ENCODE data around the gene DDX20. TPM values are rescaled to one million over a fixed set of nuclear protein-coding genes. Genes with fewer than 3 reads are reported as not detected.
"Not testable (repeated sequence)": the region's sequence is repeated elsewhere in the genome, so short reads cannot be mapped to it uniquely, and the experiment has no call there.

The DDX20 gene
- total RNA-seq, 1 experiment from 2014 or later: 10.4 TPM

- CTCF ChIA-PET: no interaction called here
- no peak overlapping the region for H3K27ac Mint-ChIP-seq (ENCODE audit: unreplicated experiment)
- no peaks in the 10 kb centered on the region for H3K4me1 ChIP-seq
- H3K4me3 Mint-ChIP-seq (ENCODE audit: unreplicated experiment): no peak overlapping the region
- H3K4me3 ChIP-seq (ENCODE audit: low read depth, low read length): no peak overlapping the region
- DNase-seq: no peak
- intact Hi-C loops (cut with micrococcal nuclease; ENCODE audit: unreplicated experiment): no loop called here
- H3K4me1 Mint-ChIP-seq (ENCODE audit: low read depth, unreplicated experiment): no peaks in the 10 kb centered on the region
- H3K27me3 ChIP-seq (replicated peaks; ENCODE audit: control insufficient read depth, insufficient read depth, low read length): no peaks in the 10 kb centered on the region
- BruUV-seq (replicated peaks): no TSS peak
- H3K36me3 ChIP-seq (ENCODE audit: control insufficient read depth, insufficient read depth, low read length): no peaks in the 10 kb centered on the region
- POLR2A ChIA-PET: no interaction called here
- TF ChIP-seq, protein P1, sequence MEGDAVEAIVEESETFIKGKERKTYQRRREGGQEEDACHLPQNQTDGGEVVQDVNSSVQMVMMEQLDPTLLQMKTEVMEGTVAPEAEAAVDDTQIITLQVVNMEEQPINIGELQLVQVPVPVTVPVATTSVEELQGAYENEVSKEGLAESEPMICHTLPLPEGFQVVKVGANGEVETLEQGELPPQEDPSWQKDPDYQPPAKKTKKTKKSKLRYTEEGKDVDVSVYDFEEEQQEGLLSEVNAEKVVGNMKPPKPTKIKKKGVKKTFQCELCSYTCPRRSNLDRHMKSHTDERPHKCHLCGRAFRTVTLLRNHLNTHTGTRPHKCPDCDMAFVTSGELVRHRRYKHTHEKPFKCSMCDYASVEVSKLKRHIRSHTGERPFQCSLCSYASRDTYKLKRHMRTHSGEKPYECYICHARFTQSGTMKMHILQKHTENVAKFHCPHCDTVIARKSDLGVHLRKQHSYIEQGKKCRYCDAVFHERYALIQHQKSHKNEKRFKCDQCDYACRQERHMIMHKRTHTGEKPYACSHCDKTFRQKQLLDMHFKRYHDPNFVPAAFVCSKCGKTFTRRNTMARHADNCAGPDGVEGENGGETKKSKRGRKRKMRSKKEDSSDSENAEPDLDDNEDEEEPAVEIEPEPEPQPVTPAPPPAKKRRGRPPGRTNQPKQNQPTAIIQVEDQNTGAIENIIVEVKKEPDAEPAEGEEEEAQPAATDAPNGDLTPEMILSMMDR (IDR thresholded peaks at IDR 0.05; ENCODE audit: insufficient read depth in 1 of 2, low read depth in 1 of 2, low read length in 1 of 2, severe bottlenecking in 1 of 2, unreplicated experiment in 1 of 2): no peak
- H3K27me3 Mint-ChIP-seq (ENCODE audit: insufficient read depth, unreplicated experiment): peaks cover 4% of the 10 kb centered on the region
- H3K9me3 Mint-ChIP-seq (ENCODE audit: unreplicated experiment): no peaks in the 10 kb centered on the region
- no peaks in the 10 kb centered on the region for H3K9me3 ChIP-seq
- H3K36me3 Mint-ChIP-seq (ENCODE audit: insufficient read depth, unreplicated experiment): no peaks in the 10 kb centered on the region
These were observed 38.2 kb downstream of the DDX20 start for GRCh38 chr1:111793923-111794322.

- DNase-seq: no peak
- ChIA-PET CTCF (no interaction called here), POLR2A (no interaction called here)
- Mint-ChIP-seq H3K4me1 (ENCODE audit: low read depth, unreplicated experiment) (no peaks in the 10 kb centered on the region), H3K27ac (ENCODE audit: unreplicated experiment) (no peak overlapping the region), H3K27me3 (ENCODE audit: insufficient read depth, unreplicated experiment) (peaks cover 6% of the 10 kb centered on the region), H3K4me3 (ENCODE audit: unreplicated experiment) (no peak overlapping the region), H3K36me3 (ENCODE audit: insufficient read depth, unreplicated experiment) (no peaks in the 10 kb centered on the region), H3K9me3 (ENCODE audit: unreplicated experiment) (peaks cover 9% of the 10 kb centered on the region)
- Histone ChIP-seq H3K9me3 (no peaks in the 10 kb centered on the region), H3K27me3 (replicated peaks; ENCODE audit: control insufficient read depth, insufficient read depth, low read length) (no peaks in the 10 kb centered on the region), H3K4me3 (ENCODE audit: low read depth, low read length) (no peak overlapping the region), H3K36me3 (ENCODE audit: control insufficient read depth, insufficient read depth, low read length) (no peaks in the 10 kb centered on the region), H3K4me1 (no peaks in the 10 kb centered on the region)
- intact Hi-C loops (cut with micrococcal nuclease; ENCODE audit: unreplicated experiment): no loop called here
- no TSS peak for BruUV-seq (replicated peaks)
- TF ChIP-seq, protein P1 (IDR thresholded peaks at IDR 0.05; ENCODE audit: insufficient read depth in 1 of 2, low read depth in 1 of 2, low read length in 1 of 2, severe bottlenecking in 1 of 2, unreplicated experiment in 1 of 2): no peak
These were observed 39.7 kb downstream of the DDX20 start for GRCh38 chr1:111795401-111795800.

GRCh38 chr1:111798580-111798979, 42.9 kb downstream of the DDX20 start:
- Histone ChIP-seq H3K4me3 (ENCODE audit: low read depth, low read length) (no peak overlapping the region), H3K9me3 (no peaks in the 10 kb centered on the region), H3K4me1 (no peaks in the 10 kb centered on the region), H3K36me3 (ENCODE audit: control insufficient read depth, insufficient read depth, low read length) (no peaks in the 10 kb centered on the region), H3K27me3 (replicated peaks; ENCODE audit: control insufficient read depth, insufficient read depth, low read length) (no peaks in the 10 kb centered on the region)
- H3K9me3 Mint-ChIP-seq (ENCODE audit: unreplicated experiment): peaks cover 9% of the 10 kb centered on the region
- TF ChIP-seq, protein P1 (IDR thresholded peaks at IDR 0.05; ENCODE audit: insufficient read depth in 1 of 2, low read depth in 1 of 2, low read length in 1 of 2, severe bottlenecking in 1 of 2, unreplicated experiment in 1 of 2): no peak
- CTCF ChIA-PET: no interaction called here
- POLR2A ChIA-PET: no interaction called here
- intact Hi-C loops (cut with micrococcal nuclease; ENCODE audit: unreplicated experiment): no loop called here
- no peaks in the 10 kb centered on the region for H3K4me1 Mint-ChIP-seq (ENCODE audit: low read depth, unreplicated experiment)
- peaks cover 2% of the 10 kb centered on the region for H3K27me3 Mint-ChIP-seq (ENCODE audit: insufficient read depth, unreplicated experiment)
- no peak for DNase-seq
- no peak overlapping the region for H3K4me3 Mint-ChIP-seq (ENCODE audit: unreplicated experiment)
- no peaks in the 10 kb centered on the region for H3K36me3 Mint-ChIP-seq (ENCODE audit: insufficient read depth, unreplicated experiment)
- BruUV-seq (replicated peaks): no TSS peak
- no peak overlapping the region for H3K27ac Mint-ChIP-seq (ENCODE audit: unreplicated experiment)

DNA sequence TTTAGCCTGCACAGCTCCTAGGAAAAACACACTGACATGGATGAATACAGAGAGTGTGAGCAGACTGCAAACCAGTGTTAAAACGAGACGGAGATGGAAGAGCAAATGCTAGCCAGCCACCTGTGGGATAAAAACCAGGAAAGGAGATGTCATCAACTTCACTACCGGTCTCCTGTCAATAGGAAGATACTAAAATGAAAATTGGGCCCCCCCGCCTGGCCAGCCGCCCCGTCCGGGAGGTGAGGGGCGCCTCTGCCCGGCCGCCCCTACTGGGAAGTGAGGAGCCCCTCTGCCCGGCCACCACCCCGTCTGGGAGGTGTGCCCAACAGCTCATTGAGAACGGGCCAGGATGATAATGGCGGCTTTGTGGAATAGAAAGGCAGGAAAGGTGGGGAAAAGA, 44.0 kb downstream of the DDX20 start:
- H3K36me3 ChIP-seq (ENCODE audit: control insufficient read depth, insufficient read depth, low read length); H3K9me3 Mint-ChIP-seq (ENCODE audit: unreplicated experiment); H3K4me3 ChIP-seq (ENCODE audit: low read depth, low read length); H3K36me3 Mint-ChIP-seq (ENCODE audit: insufficient read depth, unreplicated experiment); H3K27me3 Mint-ChIP-seq (ENCODE audit: insufficient read depth, unreplicated experiment); POLR2A ChIA-PET; BruUV-seq (replicated peaks); CTCF ChIA-PET; H3K4me1 ChIP-seq; DNase-seq; H3K27ac Mint-ChIP-seq (ENCODE audit: unreplicated experiment); intact Hi-C loops (cut with micrococcal nuclease; ENCODE audit: unreplicated experiment); H3K9me3 ChIP-seq; H3K4me1 Mint-ChIP-seq (ENCODE audit: low read depth, unreplicated experiment); H3K4me3 Mint-ChIP-seq (ENCODE audit: unreplicated experiment); H3K27me3 ChIP-seq (replicated peaks; ENCODE audit: control insufficient read depth, insufficient read depth, low read length): not testable (repeated sequence)
